Fibroblast of skin of left biceps (primary cell): ENCODE results near the gene TAS2R16.
"Not testable (repeated sequence)": the region's sequence is repeated elsewhere in the genome, so short reads cannot be mapped to it uniquely, and the experiment has no call there.

Experiments
- DNase-seq, 2 experiments: peaks; one replicate each; pipeline ENCODE4 v3.0.0-alpha.2; 2013; ENCODE audit warnings: low read depth in 2 of 2

Gene TAS2R16

DNA sequence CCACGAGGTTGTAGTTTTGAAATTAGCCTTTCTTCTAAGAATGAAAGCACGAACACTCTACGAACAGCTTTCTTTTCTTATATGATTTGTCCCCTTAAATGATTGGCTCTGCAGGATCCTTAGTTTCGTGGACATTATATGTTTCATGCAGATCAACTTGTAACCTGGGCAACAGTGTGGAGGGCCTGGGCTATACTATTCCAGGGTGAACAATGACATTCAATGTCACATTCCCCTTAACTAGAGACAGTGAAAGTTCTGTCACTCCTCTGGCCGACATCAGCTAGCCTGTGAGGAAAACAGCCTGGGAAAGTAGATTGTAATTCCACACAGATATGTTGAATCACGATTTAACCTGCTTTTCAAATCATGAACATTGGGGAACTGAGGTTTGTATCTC lies 23.4 kb downstream of the TAS2R16 start:
- no peak for DNase-seq

DNA sequence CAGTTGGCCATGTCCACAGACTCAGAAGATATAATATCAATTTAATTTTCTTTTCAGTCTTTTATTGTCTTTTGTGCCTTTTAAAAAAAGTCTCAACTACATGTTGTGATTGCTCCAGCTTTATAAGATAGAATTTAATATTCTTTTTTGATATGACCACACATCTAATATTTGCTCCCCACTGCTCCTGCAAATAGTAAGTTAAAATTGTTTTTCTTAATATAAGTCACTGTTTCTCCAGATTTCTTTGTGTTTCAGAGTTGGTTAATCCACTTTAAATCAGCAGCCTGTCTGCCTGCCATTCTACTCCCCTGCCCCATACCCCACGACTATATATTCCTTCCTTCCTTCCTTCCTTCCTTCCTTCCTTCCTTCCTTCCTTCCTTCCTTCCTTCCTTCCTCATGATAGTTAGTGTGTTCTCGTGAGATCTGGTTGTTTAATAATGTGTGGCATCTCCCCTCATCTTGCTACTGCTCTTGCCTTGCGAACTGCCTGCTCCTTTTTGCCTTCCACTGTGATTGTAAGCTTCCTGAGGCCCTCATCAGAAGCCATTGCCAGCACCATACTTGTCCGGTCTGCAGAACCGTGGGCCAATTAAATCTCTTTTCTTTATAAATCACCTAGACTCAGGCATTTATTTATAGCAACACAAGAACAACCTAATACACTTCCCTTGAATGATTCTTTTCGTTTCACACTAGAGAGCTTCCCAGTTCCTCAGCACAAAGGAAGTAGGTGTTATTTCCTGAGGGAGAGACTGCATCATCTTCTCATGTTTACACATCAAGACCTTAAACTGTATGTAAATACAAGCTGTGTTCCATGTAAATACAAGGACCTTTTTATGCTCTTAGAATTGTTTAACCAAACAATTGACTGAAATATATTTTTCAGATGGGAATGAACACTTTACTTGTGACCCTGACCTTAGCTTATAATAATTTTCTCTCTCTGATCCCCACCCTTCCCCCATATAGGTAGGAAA lies 24.5 kb downstream of the TAS2R16 start:
- DNase-seq = no peak

DNA sequence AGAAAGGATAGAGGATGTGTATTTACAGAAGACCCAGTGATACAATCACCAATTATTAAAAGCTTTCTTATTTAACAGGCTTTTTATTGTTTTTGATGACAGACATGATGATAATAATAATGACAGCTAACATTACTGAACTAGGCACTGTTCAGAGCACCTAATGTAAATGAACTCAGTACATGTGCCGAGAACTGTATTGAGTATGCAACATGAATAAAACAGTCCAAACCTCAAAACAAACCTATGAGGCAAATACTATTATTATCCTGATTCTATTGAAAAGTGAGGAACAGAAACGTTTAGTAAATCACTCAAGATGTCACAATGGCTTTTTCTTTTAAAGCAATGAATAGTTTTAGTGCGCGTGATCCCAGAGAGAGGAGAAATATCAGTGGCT lies 27.1 kb downstream of the TAS2R16 start:
- DNase-seq = no peak

DNA sequence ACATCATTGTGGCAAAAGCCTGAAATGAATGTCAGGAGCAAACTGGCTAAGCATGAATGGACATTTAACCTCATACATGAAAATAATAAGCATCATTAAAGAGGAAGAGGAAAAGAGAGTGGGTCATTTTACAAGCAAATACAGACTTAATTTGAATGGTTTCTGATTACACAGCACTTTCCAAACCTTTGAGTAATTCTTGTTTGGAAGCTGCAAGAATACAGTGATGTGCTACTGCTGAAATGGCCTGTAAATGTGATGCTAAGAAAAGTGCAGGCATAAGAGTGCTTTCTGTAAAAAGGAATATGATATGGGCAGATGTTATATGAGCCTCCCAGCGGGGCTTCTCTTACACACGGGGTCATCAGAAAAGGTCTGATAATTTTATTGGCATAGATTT lies 30.2 kb downstream of the TAS2R16 start:
- no peak for DNase-seq

DNA sequence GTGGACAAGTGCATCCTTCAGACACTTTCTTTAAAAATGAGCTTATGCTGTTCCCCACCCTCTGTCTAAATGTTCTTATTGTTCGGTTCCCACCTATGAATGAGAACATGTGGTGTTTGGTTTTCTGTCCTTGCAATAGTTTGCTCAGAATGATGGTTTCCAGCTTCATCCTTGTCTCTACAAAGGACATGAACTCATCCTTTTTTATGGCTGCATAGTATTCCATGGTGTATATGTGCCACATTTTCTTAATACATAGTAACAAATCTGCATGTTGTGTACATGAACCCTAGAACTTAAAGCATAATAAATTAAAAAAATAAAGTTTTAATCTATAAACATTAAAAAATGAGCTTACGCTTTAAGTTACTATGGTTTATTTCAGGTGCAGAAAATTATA lies 41.8 kb downstream of the TAS2R16 start:
- not testable (repeated sequence) for DNase-seq

DNA sequence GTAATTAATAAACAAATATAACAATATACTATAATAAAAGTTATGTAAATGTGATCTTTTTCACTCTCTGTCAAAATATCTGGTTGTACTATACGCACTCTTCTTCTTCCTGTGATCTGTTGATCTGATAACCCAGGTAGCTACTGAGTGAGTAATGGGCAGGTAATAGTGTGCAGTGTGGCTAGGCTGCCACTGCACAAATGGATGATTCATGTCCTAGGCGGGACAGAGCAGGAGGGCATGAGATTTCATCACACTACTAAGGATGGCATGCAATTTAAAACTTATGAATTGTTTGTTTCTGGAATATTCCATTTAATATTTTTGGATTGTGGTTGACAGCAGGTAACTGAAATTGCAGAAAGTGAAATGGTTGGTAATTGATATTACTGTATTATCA lies 44.5 kb downstream of the TAS2R16 start:
- no peak for DNase-seq

DNA sequence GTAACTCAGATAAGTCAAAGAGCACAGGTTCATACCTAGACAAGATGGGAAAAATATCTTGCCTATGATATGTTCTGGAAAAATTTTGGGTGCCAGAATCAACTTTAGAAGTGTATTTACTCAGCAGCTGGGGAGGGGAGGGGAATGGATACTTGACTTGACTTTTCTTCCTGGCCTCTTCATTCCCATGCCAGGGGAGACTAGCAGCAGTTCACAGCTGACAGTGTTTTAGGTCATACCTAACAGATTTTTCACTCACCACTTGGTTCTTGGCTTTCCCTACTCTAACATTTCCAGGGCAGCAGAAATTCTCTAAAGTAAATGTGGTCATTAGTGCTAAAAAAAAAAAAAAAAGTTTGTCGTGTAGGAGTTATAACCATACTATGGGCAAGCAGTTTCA lies 46.3 kb downstream of the TAS2R16 start:
- DNase-seq = no peak
